Ammon's horn (tissue), 1 donor: ENCODE results near the gene AKAP8.
"Not testable (repeated sequence)": the region's sequence is repeated elsewhere in the genome, so short reads cannot be mapped to it uniquely, and the experiment has no call there.

ENCODE experiments used
- DNase-seq: peaks from one replicate; pipeline ENCODE4 v3.0.0-alpha.2; 2016; ENCODE audit warnings: low spot score

Gene AKAP8

DNA sequence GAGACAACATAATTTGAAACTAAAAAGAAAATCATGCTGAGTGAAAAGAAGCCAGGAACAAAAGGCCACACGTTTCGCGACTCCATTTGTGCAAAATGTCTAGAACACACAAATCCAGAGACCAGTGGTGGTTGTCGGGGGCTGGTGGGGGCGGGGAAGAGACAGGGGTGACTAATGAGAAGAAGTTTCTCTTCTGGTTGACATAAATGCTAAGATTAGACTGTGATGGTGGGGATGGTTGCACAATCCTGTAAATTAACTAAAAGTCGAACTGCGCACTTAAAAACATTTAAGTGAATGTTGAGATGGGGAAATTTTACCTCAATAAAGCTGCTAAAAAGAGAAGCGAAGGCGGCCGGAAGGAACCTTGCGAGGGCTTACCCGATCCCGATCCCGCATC is 7.1 kb downstream of the AKAP8 start:
- no peak for DNase-seq

DNA sequence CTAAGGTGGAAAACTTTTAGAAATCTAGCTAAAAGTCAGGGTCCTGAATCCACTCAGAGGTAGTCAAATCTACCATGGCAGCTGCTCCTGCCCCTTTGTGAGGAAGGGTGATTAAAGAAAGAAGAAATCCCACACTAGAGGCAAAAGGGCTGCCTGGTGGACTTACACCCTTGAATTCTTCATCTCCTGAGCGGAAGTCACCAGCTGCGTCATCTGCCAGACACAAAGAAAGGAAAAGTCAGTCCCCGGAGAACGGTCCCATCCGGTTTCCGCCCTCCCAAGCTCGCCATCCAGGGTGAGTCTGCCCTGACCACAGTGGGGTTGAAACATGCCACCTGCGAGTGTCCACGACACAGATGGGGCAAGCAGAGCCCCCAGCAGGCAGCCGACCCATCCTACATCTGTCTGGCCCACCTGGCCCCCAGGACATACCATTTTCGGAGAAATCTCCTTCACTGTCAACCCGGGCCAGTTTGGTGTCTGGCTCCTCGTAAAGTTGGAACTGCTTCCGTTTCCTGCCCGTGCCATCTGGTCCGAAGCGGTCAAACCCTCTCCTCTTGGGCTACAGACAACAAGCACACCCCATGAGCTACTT is 7.7 kb downstream of the AKAP8 start:
- no peak for DNase-seq

- DNase-seq: no peak
These were observed 8.5 kb downstream of the AKAP8 start for GRCh38 chr19:15371119-15371518.

- DNase-seq: no peak
These were observed 10.0 kb downstream of the AKAP8 start for GRCh38 chr19:15369594-15369891.

GRCh38 chr19:15368798-15369593 is 10.6 kb downstream of the AKAP8 start:
- no peak for DNase-seq

- DNase-seq: no peak
These were observed 11.4 kb downstream of the AKAP8 start for GRCh38 chr19:15368051-15368632.

DNA sequence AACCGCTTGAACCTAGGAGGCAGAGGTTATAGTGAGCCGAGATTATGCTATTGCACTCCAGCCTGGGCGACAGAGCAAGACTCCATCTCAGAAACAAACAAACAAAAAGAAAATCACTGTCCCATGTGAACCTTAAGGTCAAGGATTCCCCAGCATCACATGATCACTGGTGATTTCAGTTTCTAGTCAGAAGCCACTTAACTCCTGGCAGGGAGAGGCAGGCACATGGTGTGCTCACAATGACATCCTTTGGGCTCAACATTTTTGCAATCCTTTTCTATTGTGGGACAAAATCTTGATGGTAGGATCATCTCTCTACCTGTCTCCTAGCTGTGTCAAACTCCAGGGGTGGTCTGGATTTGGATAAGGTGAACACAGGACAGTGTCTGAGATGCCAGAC is 12.1 kb downstream of the AKAP8 start:
- DNase-seq: no peak

DNA sequence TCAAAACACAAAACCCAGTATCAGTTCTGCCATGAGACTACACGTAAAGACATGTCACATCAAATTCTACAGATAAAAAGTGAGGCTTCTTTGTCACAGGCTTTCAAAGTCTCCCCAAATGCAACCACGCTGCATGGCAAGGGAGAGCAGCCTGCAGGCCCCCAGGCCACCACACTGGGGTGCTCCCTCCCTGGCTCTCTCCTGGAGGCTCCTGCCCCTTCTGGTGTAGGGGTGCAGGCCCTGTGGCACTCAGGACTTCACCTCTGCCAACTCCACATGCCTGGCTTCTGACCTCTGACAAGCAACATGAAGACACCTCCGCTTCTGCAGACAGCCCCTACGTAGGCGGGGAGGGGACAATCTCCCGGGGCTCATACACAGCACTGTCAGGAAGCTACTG is 14.3 kb downstream of the AKAP8 start:
- no peak for DNase-seq

GRCh38 chr19:15363791-15364190 is 15.8 kb downstream of the AKAP8 start:
- not testable (repeated sequence) for DNase-seq

DNA sequence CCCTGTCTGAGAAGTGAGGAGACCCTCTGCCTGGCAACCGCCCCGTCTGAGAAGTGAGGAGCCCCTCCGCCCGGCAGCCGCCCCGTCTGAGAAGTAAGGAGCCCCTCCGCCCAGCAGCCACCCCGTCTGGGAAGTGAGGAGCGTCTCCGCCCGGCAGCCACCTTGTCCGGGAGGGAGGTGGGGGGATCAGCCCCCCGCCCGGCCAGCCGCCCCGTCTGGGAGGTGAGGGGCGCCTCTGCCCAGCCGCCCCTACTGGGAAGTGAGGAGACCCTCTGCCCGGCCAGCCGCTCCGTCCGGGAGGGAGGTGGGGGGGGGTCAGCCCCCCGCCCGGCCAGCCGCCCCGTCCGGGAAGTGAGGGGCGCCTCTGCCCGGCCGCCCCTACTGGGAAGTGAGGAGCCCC is 16.5 kb downstream of the AKAP8 start:
- not testable (repeated sequence) for DNase-seq

GRCh38 chr19:15360015-15360414 is 19.6 kb downstream of the AKAP8 start:
- DNase-seq: not testable (repeated sequence)

GRCh38 chr19:15358918-15359317 is 20.7 kb downstream of the AKAP8 start:
- no peak for DNase-seq

DNA sequence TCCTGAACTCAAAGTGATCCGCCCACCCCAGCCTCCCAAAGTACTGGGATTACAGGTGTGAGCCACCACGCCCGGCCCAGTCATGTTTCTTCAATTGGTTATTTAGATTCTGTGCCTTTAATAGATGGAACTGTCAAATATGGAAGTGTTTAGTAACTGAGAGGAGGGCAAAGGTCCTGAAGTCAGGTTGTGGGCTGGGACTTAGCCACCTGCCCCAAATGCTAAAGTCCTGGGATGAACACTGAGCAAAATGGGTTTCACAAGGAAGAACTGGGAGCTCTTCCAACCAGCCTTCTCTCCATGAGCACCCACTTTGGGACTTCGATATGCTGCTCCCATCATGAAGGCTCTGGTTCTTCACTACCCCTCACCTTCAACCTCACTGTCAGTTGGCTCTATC is 21.7 kb downstream of the AKAP8 start:
- DNase-seq: no peak

DNA sequence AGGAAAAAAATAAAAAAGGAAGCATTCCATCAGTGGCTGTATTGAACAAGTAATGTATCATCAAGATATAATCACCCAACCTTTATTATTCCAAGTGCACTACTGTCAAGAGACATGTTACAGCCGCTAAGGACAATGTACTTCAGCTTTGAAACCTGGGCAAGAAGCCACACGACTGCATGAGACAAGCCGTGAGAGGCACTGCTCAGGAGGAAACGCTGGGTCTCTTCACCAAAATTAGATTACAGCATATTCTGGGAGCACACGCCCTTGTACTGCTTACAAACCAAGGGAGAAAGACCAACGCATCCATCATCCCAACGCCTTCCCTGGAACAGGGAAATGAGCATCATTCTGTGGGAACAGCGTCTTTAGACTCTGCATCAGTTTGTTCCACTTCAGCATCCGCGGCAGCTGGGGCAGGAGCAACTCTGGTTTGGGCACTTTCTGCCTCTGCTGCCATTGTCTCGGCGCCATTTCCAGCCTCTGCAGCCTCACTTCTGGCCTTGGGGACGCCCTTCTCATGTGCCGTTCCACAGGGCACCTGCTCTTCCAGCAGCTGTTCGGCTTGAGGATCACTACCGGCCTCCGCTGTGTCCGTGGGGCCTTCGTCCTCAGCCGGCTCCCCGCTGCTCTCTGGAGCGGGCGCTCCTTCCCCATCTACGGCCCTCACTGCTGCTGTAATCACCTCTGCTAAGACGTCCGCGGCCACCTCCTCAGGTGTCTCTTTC is 24.9 kb downstream of the AKAP8 start:
- no peak for DNase-seq

- no peak for DNase-seq
These were observed 25.7 kb downstream of the AKAP8 start for GRCh38 chr19:15353908-15354307.

DNA sequence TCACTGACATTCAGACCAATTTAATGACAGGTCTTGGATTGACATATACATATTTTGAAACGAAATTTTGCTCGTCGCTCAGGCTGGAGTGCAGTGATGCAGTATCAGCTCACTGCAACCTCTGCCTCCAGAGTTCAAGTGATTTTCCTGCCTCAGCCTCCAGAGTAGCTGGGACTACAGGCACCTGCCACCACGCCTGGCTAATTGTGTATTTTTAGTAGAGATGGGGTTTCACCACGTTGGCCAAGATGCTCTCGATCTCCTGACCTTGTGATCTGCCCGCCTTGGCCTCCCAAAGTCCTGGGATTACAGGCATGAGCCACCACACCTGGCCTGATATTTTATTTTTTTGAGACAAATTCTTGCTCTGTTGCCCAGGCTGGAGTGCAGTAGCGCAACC is 27.1 kb downstream of the AKAP8 start:
- DNase-seq: not testable (repeated sequence)

DNA sequence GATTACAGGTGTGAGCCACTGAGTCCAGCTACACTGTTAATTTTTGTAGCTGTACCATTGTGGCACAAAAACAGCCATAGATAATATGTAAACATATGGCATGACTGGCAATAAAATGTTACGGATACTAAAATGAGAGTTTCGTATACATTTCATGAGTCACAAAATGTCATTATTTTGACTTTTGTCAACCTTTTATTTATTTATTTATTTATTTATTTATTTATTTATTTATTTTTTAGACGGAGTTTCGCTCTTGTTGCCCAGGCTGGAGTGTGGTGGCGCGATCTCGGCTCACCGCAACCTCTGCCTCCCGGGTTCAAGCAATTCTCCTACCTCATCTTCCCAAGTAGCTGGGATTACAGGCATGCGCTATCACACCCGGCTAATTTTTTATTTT is 38.3 kb downstream of the AKAP8 start:
- DNase-seq: not testable (repeated sequence)

DNA sequence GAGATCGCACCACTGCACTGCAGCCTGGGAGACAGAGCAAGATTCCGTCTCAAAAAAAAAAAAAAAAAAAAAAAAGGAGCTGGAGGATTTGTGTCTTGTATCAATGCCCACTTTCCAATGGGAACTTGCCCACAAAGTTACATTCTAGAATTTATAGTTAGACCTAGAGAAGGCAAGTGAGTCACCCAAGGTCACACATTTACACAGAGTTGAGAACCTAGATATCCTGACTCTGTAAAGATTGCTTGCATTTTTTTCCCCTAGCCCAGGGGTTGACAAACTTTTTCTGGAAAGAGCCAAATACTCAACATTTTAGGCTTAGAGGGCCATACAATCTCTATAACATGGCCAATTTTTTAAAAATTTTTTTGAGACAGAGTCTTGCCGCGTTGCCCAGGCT is 39.5 kb downstream of the AKAP8 start:
- no peak for DNase-seq

DNA sequence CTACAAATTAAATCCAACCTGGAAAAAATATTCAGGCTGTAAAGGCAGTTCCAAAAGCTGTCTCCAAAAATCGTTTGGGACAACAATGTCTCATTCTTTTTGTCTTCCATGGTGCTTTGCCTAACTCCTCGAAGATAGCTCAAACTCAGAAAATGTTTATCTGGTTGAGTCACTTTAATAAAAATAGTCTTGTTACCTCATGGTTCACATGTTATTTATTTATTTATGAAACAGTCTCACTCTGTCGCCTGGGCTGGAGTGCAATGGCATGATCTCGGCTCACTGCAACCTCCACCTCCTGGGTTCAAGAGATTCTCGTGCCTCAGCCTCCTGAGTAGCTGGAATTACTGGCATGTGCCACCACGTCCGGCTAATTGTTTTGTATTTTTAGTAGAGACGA is 42.4 kb downstream of the AKAP8 start:
- no peak for DNase-seq

DNA sequence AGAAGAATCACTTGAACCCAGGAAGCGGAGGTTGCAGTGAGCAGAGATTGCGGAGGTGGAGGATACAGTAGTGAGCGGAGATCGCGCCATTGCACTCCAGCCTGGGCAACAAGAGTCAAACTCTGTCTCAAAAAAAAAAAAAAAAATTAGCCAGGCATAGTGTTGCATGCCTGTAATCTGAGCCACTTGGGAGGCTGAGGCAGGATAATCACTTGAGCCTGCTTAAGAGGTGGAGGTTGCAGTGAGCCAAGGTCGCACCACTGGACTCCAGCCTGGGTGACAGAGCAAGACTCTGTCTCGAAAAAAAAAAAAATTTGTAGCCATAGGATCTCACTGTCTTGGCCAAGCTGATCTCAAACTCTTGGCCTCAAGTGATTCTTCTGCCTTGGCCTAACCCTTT is 43.6 kb downstream of the AKAP8 start:
- not testable (repeated sequence) for DNase-seq

DNA sequence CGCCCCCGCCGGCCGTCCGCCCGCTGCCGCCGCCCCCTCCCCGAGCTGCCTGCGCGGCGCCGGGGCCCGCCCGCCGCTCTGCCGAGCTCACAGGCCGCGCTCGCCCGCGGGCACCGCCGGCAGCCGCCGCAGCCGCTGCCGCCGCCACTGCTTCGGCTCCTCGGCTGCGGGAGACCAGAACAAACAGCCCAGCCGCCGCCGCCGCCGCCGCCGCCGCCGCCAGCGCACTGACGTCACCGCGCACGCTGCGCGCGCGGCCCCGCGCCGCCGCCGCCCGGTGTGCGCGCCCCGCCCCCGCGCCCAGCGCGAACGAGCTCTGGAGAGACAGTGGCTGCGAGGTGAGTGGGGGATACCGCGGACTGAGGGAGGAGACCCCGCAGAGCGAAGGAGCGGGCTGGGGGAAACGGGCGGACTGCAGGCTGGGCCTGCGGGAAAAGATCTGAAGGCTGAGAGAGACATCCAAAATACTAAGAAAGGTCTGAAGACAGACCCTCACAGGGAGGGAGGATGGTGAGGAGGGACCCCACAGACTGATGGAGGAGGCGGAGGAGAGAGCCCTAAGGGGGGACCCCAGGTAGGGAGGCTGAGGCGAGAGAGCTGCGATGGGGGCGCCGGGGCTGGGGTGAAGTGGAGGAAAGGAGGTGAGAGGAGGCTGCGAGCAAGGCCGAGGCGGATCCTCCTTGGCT is 47.1 kb downstream of the AKAP8 start, which contains the start of gene BRD4:
BRD4 (minus strand) TSS at position 229 of the 686 bp plus-strand sequence. CDS start 59,440 bp downstream, outside the sequence.
- DNase-seq: peak; percentile 62
